GM19099 (cell line): ENCODE data around the gene TAF11L3.
"Not testable (repeated sequence)": the region's sequence is repeated elsewhere in the genome, so short reads cannot be mapped to it uniquely, and the experiment has no call there.

ENCODE experiments used
- POLR2A ChIP-seq: IDR thresholded peaks from 3 replicates; pipeline ENCODE4 v1.6.1; 2011; ENCODE audit warnings: low read depth; ENCODE audit not compliant: insufficient read length; ENCODE audit errors: extremely low read depth

The TAF11L3 gene

DNA sequence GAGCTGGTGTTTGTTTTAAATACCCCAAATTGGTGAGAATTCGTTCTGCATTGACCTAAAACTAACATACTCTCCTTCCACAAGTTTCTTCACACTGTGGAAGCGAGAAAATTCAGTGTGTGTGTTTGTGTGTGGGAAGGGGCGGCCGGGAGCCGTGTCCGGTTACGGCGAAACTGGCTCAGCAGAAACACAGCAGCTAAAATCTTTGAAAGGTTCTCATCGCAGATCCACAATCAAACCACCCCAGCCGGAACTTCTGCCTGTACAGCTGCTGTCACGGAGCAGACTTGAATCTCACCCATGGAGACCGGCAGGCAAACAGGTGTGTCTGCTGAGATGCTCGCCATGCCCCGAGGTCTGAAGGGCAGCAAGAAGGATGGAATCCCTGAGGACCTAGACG is at the start of gene TAF11L3:
TAF11L3 (plus strand) TSS at position 301 of the 400 bp plus-strand sequence.
- not testable (repeated sequence) for TF ChIP-seq POLR2A

- no peak for TF ChIP-seq POLR2A
Measured at GRCh38 chr5:17470064-17470463, 48.1 kb upstream of the TAF11L3 start.

DNA sequence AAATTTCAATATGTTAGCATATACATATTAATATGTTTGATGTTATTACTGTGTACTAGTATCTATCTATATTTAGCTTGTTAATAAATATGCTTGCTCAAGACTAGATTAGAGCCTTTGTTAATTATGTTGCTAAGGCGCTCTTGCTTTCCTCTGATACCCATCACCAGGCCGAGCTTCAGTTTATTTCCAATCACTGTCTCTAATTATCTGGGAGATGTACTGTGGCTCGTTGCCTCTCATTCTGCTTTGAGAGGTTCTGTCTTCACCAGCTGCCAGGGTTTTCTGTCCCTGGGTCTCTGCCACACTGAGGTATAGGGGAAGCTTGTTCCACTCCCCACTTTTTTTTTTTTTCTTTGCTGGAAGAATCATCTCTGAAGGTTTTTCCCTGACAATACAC is 41.1 kb upstream of the TAF11L3 start:
- no peak for TF ChIP-seq POLR2A

DNA sequence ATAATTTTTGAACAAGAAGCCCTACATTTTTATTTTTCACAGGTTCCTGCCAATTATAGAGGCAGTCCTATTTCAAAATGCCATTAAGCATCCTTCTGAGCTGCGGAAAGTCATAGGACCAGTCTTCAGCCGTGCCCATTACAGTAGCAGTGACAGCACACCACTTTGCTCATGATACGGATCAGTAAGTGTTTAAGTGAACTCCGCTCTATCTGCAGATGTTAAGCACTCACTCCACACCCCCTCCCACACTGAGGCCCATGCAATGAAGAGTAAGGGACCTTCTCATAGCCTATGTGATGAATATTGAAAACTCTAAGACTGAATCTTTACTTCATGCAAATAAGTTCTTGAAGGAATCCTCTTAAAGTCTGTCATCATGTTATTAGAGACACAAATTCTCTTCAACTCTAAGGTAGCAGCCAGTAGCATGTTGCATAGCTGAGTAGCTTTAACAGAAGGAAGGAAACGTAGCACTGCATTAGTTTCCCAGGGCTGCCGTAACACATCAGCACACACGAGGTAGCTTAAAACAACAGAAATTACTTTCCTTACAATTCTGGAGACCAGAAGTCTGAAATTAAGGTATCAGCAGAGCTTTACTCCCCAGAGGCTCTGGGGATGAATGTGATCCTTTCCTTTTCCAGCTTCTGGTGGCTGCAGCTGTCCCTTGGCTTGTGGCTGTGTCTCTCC is 40.4 kb upstream of the TAF11L3 start:
- no peak for TF ChIP-seq POLR2A

- no peak for TF ChIP-seq POLR2A
Measured at GRCh38 chr5:17481378-17481777, 36.8 kb upstream of the TAF11L3 start.

DNA sequence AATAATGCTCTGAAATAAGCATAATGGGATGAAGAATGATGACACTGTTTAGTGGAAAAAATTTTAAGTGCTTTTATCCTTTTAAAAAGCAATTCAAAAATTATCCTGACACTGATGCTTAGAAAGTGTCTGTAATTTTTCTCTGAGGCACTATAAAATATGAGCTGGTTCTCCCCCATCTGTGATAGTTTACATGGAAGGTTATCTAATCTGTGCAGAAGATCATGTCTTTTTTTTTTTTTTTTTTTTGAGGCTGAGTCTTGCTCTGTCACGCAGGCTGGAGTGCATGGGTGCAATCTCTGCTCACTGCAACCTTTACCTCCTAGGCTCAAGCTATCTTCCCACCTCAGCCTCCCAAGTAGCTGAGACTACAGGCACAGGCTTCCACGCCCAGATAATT is 35.4 kb upstream of the TAF11L3 start:
- TF ChIP-seq POLR2A, result no peak

DNA sequence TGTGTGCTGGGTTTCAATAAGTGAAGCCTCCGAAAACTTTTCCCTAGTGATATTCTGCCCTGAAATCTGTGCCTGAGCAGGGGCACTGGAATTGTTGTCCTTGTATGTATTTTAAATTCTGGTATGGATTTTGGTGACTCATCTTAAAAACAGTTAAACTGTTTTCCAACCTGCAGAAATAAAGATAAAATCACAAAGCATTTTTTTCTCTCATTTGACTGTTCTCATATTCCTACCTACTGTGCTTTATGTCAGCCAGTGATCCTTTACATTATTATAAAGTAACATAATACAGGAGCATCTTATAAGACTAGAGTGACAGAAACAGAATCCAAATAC is 31.0 kb upstream of the TAF11L3 start:
- no peak for TF ChIP-seq POLR2A

DNA sequence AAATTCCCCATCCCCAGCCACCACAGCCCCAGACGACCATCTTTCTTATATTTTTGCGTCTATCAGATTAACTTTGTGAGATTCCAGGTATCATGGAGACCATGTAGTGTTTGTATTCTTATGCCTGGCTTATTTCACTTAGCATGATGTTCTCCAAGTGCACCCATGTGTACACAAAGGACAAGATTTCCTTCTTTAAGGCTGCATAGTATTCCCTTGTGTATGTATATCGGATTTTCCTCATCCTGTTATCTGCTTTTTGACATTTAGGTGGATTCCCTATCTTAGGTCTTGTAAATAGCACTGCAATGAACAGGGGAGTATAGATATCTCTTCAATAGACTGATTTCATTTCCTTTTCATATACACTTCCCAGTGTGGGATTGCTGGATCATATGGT is 25.4 kb upstream of the TAF11L3 start:
- no peak for TF ChIP-seq POLR2A

DNA sequence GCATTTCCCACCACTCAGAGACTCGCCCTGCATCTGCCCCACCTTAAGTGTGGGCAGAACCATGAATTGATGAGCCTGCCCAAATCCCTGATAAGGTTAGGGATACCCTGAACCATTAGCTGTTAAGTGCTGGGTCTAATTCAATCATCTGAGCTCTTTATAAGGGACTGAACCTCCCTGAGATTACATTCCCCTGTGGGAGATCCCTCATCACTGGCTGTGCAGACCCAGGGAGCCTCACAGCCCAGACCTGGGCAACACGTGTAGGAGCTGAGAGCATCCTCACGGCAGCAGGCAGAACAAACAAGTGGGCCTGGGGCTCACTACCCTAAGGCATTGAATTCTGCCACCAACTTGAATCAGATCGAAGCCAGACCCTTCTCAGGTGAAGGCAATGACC is 20.7 kb upstream of the TAF11L3 start:
- TF ChIP-seq POLR2A, result no peak

DNA sequence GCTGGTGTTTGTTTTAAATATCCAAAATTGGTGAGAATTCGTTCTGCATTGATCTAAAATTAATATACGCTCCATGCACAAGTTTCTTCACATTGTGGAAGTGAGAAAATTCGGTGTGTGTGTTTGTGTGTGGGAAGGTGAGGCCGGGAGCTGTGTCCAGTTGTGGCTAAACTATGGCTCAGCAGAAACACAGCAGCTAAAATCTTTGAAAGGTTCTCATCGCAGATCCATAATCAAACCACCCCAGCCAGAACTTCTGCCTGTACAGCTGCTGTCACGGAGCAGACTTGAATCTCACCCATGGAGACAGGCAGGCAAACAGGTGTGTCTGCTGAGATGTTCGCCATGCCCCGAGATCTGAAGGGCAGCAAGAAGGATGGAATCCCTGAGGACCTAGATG is 20.2 kb upstream of the TAF11L3 start, which contains the start of gene TAF11L2:
TAF11L2 (plus strand) TSS at position 301 of the 400 bp plus-strand sequence.
- not testable (repeated sequence) for TF ChIP-seq POLR2A

- no peak for TF ChIP-seq POLR2A
Measured at GRCh38 chr5:17511775-17512325, 6.3 kb upstream of the TAF11L3 start.

- TF ChIP-seq POLR2A, result not testable (repeated sequence)
Measured at GRCh38 chr5:17521501-17521900, 3.3 kb downstream of the TAF11L3 start, which contains the start of gene TAF11L4. TSS of gene TAF11L4 (plus strand) at chr5:17521801.

GRCh38 chr5:17524935-17525334 is 6.8 kb downstream of the TAF11L3 start, which contains the start of gene TAF11L5:
TSS of gene TAF11L5 (plus strand) at chr5:17525235.
- TF ChIP-seq POLR2A, result not testable (repeated sequence)

DNA sequence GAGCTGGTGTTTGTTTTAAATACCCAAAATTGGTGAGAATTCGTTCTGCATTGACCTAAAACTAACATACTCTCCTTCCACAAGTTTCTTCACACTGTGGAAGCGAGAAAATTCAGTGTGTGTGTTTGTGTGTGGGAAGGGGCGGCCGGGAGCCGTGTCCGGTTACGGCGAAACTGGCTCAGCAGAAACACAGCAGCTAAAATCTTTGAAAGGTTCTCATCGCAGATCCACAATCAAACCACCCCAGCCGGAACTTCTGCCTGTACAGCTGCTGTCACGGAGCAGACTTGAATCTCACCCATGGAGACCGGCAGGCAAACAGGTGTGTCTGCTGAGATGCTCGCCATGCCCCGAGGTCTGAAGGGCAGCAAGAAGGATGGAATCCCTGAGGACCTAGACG is 10.2 kb downstream of the TAF11L3 start, which contains the start of gene TAF11L6:
TAF11L6 (plus strand) TSS at position 301 of the 400 bp plus-strand sequence.
- TF ChIP-seq POLR2A, result not testable (repeated sequence)
